NK-92 treated with Interleukin-12 subunit alpha and Interleukin-12 subunit beta, amount 100 ng/mL, for 24 hours (cell line): ENCODE results near the gene FTSJ3.

Source experiments
- DNase-seq: peaks from one replicate; lab custom pipeline; 2025; lab: John Stamatoyannopoulos, UW

Gene FTSJ3

GRCh38 chr17:63786117-63786516 is 41.3 kb downstream of the FTSJ3 start:
- DNase-seq = no peak

- no peak for DNase-seq
These were observed 41.9 kb downstream of the FTSJ3 start for GRCh38 chr17:63785556-63785955.

GRCh38 chr17:63783522-63783921 is 43.9 kb downstream of the FTSJ3 start:
- DNase-seq = no peak

GRCh38 chr17:63780928-63781327 is 46.5 kb downstream of the FTSJ3 start:
- no peak for DNase-seq

- DNase-seq = no peak
These were observed 47.0 kb downstream of the FTSJ3 start for GRCh38 chr17:63780507-63780906.

- DNase-seq = no peak
These were observed 52.0 kb downstream of the FTSJ3 start for GRCh38 chr17:63775420-63775819.

- no peak for DNase-seq
These were observed 52.5 kb downstream of the FTSJ3 start for GRCh38 chr17:63774969-63775265.

GRCh38 chr17:63774141-63774968 is 53.1 kb downstream of the FTSJ3 start, which contains the start of gene DDX42:
Gene DDX42, plus strand, starts transcription at chr17:63774170. Its CDS starts 12,880 bp downstream, at chr17:63787050.
- DNase-seq = peak; percentile 58

GRCh38 chr17:63773272-63774140 is 54.0 kb downstream of the FTSJ3 start, which contains the start of gene CCDC47:
Gene CCDC47, minus strand, starts transcription at chr17:63773597. Its CDS starts 7,422 bp downstream, at chr17:63766175.
- peak; percentile 98 for DNase-seq

GRCh38 chr17:63772801-63773271 is 54.6 kb downstream of the FTSJ3 start:
- no peak for DNase-seq
